ENCODE measurements around the gene OTUD3. TPM values are rescaled to one million over a fixed set of nuclear protein-coding genes. Genes with fewer than 3 reads are reported as not detected.

The OTUD3 gene
- total RNA-seq, 1 donor from 2014 or later = 11.5 TPM

- Histone ChIP-seq H3K27ac (no peak overlapping the region), H3K9me3 (no peaks in the 10 kb centered on the region), H3K4me3 (no peak overlapping the region), H3K36me3 (no peaks in the 10 kb centered on the region), H3K4me1 (no peaks in the 10 kb centered on the region), H3K27me3 (ENCODE audit: low read depth) (peaks cover 4% of the 10 kb centered on the region)
- DNase-seq (no peak), ATAC-seq (no peak)
- no peak for TF ChIP-seq CTCF (IDR thresholded peaks at IDR 0.05)
- intact Hi-C loops (cut with DNase I) = no loop called here
These were observed 23.3 kb upstream of the OTUD3 start for GRCh38 chr1:19858893-19859292.

- Histone ChIP-seq H3K36me3 (no peaks in the 10 kb centered on the region), H3K4me3 (no peak overlapping the region), H3K4me1 (no peaks in the 10 kb centered on the region), H3K27me3 (ENCODE audit: low read depth) (peaks cover 4% of the 10 kb centered on the region), H3K9me3 (no peaks in the 10 kb centered on the region), H3K27ac (no peak overlapping the region)
- intact Hi-C loops (cut with DNase I) = no loop called here
- ATAC-seq (no peak), DNase-seq (no peak)
- no peak for TF ChIP-seq CTCF (IDR thresholded peaks at IDR 0.05)
These were observed 22.3 kb upstream of the OTUD3 start for GRCh38 chr1:19859876-19860275.

- Histone ChIP-seq H3K27me3 (ENCODE audit: low read depth) (peaks cover 4% of the 10 kb centered on the region), H3K27ac (no peak overlapping the region), H3K4me1 (no peaks in the 10 kb centered on the region), H3K4me3 (no peak overlapping the region), H3K9me3 (no peaks in the 10 kb centered on the region), H3K36me3 (no peaks in the 10 kb centered on the region)
- ATAC-seq (no peak), DNase-seq (no peak)
- TF ChIP-seq CTCF (IDR thresholded peaks at IDR 0.05) = no peak
- intact Hi-C loops (cut with DNase I) = no loop called here
These were observed 21.8 kb upstream of the OTUD3 start for GRCh38 chr1:19860418-19860817.

GRCh38 chr1:19861034-19861433 lies 21.2 kb upstream of the OTUD3 start:
- Histone ChIP-seq H3K9me3 (no peaks in the 10 kb centered on the region), H3K27me3 (ENCODE audit: low read depth) (peaks cover 4% of the 10 kb centered on the region), H3K27ac (no peak overlapping the region), H3K36me3 (no peaks in the 10 kb centered on the region), H3K4me1 (no peaks in the 10 kb centered on the region), H3K4me3 (no peak overlapping the region)
- DNase-seq (no peak), ATAC-seq (no peak)
- intact Hi-C loops (cut with DNase I) = no loop called here
- TF ChIP-seq CTCF (IDR thresholded peaks at IDR 0.05) = no peak

GRCh38 chr1:19861842-19862530 lies 20.2 kb upstream of the OTUD3 start:
- no peaks in the 10 kb centered on the region for H3K9me3 ChIP-seq
- TF ChIP-seq CTCF (IDR thresholded peaks at IDR 0.05) = no peak
- DNase-seq (no peak), ATAC-seq (no peak)
- H3K27ac ChIP-seq = no peak overlapping the region
- H3K27me3 ChIP-seq (ENCODE audit: low read depth) = peaks cover 7% of the 10 kb centered on the region
- no peaks in the 10 kb centered on the region for H3K4me1 ChIP-seq
- H3K36me3 ChIP-seq = no peaks in the 10 kb centered on the region
- intact Hi-C loops (cut with DNase I) = no loop called here
- H3K4me3 ChIP-seq = no peak overlapping the region
